GM18870 (cell line): Measurements from ENCODE around the gene CRADD.

Experiments
- ATAC-seq: cut with Tn5 transposase; IDR thresholded peaks from one replicate; pipeline ENCODE4 v1.9.1; 2021; ENCODE audit warnings: moderate library complexity; ENCODE audit not compliant: unreplicated experiment

CRADD gene

DNA sequence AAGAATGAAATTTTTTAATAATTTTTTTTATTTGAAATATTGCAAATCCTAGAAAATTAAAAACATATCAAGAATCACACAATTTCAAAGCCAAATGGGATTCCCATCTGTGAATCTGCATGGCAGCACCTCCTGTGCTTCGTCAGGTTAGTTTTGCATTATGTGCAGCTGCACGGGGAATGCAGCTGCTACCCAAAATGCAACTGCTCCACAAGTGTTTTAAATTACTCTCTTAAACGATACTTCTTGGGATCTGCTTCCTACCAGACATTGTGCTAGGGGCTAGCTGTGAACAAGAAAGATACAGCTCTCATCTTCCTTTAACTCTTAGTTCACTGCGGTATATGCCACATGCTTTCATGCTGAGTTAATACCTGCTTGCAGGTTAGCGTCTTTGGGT is 154.2 kb downstream of the CRADD start:
- no peak for ATAC-seq

DNA sequence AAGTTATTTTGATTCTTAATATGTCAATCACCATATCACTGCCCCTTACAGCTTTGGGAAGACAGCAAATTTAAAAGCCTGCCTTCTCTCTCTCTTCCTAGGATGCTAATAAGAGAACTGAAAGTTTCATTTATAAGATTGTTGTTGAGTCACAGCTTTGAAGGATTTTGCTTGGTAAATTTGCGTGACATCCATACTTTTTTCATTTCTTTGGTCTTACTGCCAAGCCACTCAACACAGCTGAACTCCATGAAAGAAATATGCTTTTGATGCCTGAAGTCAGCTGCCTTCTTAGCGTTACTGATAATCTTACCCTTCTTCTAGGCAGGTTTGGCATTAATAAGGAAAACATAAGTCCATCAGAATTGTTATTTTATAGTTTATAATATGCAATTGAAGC is 155.0 kb downstream of the CRADD start:
- ATAC-seq, result no peak

DNA sequence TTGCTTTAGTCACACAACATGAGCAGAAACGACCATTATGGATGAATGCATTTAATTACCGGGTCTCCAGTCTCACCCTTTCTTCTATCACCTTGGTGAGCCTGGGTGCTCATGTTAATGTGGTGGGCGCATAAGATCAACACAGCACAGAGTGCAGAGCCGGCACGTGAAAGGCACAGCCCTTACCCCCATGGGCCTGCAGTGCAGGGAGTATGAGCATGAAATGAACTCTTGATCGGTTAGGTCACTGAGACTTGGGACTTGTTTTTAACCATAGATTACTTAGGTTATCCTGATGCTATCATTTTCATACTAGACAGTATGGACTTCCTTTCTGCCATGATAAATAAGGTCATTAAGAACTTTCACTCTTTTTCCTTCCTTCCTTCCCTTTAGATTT is 156.8 kb downstream of the CRADD start:
- no peak for ATAC-seq

DNA sequence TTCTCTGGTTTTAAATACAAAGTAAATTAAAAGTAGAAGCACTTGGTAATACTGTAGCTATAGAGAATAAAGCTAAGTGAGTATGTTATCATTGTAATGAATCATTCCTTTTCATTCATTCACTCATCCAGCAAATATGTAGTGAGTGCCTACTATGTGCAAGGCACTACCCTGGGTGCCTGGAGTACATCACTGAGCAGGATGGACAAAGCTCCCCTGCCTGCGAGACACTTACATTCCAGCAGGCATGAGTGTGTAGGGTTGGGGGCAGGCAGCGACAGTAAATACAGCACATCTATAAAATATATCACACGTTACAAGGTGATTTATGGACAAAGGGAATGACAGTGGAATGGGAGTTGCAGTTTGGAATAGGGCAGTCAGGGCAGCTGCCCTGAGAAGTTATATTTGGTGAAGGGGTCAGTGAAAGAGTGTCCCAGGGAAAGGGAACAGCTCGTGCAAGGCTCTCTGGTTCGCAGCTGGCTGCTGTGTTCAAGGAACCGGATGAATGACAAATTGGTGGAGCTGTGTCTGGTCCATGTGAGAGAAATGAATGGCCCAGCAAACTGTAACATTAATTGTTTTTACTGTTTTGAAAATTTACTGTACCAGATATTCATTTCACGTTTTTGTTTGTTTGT is 159.6 kb downstream of the CRADD start:
- no peak for ATAC-seq

DNA sequence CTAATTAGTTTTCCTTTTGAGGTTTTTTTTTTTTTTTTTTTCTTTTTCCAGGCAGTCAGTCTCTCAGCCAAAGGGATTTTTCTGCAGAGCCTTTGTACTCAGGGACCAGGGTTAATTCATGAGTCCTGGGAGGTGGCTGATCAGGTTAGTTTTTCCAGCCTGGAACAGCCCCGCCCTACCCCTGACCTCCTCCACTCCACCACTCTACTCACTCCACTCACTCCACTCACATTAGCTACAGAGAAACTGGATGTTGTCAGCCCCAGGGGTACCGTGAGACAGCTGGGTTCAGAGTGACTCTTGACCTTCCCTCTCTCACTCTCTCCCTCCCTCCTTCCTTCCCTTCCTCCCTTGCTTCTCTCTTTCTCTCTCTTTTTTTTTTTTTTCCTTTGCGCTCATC is 161.0 kb downstream of the CRADD start:
- no peak for ATAC-seq

DNA sequence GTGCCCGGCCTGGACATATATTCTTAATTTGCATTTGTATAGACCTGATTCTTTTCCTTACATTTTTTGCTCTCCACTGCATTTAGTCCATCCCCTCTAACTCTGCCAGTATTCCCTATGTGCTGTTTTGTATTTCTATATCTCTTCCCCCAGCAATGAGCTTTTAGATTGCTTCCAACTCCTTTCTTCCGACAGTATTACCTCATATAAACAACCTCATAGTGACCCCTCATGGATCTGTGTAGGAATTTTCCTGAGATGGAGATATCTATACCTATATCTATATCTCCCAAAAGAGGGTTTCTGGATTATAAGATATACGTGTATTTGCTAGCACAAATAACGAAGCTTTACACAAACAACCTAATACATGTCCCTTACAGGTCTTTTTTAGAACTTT is 161.9 kb downstream of the CRADD start:
- ATAC-seq, result no peak

DNA sequence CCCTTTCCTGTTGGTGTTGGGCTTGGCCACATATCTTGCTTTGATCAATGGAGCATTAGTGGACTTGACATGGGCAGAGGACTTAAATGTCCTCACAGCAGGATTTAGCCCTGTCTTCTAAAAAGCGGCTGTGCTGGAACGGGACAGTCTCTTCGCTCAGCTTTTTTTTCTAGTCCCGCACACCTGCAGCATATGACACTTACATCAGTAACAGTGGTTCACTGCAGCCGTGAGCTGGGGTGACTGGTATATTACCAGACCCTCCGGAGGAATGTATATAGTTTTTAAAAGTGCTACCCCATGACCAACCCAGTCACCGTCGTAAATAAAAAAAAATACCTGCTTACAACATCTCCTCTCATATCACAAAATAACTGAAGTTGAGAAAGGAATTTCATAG is 164.5 kb downstream of the CRADD start:
- no peak for ATAC-seq

DNA sequence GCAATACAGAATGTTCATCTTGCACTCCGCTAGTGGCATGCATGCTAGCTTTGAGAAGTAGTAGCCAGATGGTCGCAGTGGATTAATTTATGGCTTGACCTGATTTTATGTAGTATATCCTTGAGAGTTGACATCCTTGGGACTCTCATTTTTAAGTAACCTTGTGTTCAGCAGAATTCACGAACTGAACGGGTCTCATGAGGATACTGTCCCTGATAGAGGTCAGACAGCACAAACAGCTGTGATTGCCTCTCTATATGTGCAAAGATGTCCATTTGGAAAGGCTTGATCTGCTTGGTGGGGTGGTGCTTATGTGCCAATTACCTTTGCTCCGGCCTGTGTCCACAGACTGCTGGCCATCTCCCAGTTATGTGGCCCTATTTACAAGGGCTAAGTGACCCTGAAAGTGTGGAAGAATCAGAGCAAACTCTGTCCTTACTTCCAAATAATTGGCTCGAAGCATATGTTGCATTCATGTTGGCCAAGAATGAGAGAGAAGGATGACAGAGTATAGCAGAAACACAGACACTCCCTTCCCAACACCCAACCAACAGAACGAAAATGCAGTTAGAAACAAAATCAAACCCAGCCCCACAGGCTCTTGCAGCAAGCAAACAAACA is 167.1 kb downstream of the CRADD start:
- ATAC-seq, result no peak

DNA sequence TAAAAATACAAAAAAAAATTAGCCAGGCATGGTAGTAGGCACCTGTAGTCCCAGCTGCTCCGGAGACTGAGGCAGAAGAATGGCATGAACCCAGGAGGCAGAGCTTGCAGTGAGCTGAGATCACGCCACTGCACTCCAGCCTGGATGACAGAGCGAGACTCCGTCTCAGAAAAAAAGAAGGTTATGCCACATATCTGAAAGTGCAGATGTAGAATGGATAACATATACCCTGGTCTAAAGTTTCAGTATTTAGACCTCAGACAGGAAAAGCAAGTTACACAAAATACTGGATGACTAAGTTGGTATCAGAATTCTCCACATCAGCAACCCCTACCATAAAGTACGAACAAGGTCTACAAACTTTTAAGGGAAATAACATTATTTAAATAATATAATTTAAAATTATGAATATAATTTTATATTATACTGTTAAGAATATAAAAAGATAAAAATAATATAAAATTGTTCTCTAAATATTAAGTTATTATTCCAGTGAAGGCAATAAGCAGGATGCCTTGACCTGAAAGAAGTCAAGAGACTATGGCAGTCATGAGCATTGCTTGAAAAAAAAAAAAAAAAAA is 169.9 kb downstream of the CRADD start:
- peak; percentile 7 for ATAC-seq

DNA sequence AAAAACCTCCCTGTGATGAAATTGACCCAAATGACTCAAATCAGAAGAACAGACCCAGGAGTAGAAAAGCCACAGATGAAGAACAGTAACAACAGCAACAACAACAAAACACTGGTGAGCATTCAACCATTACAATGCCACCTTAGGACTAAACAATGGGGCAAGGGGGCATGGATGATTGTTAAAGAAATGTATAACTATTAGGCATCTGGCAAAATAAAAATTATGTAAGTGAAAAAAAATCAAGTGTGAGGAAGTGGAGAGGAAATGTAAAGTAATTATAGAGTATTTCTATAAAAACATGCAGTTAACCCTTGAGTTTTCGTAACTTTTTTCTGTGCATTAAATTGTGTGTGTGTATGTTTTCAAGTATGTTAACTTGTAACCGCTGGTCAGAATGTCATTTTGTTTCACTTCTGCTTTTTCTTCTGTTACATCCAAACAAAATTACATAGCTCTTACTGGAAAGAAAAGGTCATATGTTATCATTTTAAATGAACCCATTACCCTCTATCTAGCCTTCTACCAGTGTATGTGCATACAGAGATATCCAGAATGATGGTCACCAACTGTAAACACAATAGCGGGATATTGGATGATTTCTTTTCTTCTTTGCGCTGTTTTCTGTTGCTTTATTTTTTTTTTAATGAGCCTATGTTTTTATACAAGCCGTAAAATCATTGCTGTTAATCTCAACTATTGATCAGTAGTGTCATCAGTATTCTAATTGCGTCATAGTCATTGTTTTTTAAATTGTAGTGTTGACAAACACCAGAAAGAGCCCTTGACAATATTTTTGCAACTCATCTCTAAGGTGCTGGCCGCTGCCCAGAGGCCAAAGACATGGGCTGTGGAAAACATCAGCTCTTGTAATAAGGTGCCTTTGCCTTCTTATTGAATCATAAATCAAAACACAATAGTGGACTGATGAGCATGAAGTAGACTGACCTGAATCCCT is 170.6 kb downstream of the CRADD start:
- ATAC-seq, result peak; percentile 90

DNA sequence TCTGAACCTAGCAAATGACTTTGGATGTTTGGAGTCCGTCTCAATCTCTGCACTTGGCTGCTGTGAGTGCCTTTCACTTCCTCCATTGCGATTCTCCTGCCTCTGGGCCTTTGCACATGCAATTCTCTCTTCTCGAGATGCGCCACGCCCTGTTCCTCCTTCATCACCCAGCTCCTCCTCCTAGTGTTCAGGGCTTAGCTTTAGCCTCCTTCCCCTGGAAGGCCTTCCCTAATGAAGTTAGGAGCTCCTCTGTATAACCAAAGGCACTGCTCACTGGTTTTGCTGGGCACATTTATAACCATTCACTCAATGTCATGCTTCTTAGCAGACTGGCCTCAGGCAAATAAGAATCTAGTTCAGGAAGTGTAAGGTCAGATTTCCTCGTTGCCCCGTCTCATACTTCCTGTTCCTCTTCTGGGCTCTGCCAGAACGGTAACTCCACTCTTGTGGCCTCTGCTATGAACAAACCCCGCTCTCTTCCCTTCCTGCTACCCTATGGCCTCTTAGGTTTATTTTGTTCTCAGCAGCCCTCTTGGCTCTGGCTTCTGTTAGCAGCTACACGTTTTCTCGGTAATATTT is 171.4 kb downstream of the CRADD start:
- no peak for ATAC-seq

DNA sequence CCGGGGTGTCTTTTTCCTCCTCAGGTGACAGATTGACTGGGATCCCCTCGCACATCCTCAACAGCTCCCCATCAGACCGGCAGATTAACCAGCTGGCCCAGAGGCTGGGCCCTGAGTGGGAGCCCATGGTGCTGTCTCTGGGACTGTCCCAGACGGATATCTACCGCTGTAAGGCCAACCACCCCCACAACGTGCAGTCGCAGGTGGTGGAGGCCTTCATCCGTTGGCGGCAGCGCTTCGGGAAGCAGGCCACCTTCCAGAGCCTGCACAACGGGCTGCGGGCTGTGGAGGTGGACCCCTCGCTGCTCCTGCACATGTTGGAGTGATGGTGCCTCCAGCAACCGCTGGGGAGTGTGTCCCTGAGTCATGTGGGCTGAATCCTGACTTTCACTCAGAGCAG is 172.8 kb downstream of the CRADD start:
- no peak for ATAC-seq

DNA sequence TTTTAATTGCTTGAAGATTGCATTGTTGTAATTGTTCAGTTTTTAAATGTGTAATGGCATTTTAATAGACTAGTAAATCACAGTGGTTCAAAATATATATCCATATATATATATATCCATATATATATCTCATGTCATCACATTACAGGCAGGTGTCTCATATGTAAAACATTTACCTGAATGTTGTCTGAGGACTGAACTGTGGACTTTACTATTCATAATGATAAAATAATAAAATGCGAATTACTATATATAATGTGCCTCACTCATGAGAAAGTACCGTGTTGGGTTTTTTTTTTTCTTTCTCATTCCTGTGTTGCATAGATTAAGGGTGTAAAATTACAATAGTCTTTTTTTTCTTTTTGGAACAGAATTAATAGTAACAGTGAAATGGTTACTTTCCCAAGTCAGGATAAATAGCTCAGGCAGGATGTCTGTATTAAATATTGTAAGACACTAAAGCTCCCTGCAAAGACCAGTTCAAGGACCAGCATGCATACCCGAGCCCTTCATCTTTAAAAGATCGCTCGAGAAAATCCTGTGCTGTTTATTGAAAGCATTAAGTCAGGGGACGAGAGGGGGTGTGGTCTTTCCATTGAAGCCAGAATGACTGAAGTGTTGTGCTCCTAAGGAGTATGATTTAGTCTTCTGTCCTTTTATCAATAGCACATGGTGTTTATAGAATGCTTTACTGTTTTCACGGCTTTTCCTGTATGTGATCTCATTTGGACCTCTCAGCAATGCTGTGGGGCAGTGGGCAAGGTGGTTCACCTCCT is 173.5 kb downstream of the CRADD start:
- no peak for ATAC-seq

DNA sequence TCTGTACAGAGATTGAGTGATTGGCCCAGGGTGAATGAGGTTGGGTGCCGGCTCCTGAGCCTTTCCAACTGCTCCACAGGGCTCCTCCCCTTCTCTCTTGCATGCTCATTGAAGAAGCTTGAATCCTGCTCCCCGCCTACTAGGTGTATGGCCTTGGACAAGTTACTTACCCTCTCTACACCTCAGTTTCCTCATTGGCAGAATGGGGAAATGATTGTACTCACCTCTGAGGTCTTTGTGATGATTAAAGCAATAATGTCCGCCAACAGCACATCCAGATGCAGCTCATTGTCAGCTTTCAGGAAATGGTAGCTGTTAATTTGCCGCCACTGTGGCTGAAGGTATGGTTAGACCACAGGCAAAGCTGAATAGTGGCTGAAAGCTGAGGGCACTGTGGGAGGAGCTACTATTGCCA is 174.1 kb downstream of the CRADD start:
- no peak for ATAC-seq

DNA sequence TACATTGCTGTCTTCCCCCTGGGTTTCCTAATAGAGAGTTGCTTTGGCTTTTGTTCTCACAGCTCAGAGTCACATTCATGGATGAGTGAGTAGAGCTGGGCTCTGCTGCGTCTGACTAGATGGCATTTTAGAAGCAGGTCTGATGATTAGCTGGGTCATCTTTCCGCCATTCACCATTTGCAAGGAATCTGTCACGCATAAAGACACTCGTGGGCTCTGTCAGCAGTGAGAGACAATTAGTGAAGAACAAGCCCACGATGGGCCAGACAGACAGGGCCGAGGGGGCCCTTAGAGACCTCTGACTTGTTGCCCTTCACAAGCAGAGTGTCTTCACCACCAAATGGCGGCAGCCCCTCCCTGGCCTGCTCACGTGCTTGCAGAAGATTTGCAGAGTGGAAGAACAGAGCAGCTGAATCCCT is 175.0 kb downstream of the CRADD start:
- no peak for ATAC-seq

DNA sequence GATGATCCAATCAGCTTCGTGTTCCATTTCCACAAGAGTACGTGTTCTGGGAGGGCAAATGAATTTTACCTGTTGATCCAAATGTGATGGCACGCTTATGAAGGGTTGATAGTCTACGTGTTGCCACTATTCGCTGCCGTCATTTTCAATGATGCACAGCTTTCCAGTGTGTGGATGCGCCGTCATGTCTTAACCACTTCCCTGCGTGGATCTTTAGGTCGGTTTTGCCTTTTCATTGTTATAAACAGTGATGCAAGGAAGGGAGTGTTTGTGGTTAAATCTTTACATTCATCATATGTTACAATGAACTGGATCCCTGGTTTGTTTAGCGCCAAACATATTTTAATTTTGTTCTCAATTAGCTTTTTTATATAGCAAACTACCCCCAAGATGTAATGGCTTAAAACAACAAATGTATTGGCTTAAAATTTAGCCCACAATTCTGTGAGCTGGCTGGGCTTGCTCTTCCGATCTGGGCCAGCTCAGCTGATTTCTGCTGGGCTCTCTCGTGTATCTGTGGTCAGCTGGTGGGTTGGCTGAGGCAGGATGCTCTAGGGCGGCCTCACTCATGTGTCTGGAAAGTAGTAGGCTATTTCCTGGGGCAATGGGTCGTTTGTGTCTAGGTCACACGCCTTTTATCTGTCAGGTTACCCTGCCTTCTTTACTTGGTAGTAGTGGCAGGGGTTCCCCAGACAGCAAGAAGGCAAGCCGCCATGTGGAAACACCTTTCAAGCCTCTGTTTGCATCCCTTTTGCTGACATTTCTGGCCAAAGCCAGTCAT is 176.7 kb downstream of the CRADD start:
- no peak for ATAC-seq

DNA sequence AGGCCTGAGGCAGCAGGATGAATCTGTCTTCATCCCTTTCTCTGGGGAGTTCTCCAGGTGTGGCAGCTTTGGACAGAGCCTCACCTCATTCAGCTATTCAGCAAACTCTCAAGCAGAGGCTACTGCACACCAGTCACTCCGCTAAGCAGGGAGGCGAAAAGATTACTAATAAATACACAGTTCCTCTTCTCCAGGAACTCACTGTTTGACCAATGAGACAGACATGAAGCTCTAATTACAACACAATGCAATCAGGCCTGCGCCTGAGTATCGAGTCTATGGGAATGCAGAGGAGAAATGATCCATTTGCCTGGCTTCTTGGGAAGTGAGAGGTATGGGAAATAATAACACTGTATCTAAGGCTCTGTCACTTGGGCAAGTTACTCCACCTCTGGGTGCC is 178.1 kb downstream of the CRADD start:
- ATAC-seq, result no peak

DNA sequence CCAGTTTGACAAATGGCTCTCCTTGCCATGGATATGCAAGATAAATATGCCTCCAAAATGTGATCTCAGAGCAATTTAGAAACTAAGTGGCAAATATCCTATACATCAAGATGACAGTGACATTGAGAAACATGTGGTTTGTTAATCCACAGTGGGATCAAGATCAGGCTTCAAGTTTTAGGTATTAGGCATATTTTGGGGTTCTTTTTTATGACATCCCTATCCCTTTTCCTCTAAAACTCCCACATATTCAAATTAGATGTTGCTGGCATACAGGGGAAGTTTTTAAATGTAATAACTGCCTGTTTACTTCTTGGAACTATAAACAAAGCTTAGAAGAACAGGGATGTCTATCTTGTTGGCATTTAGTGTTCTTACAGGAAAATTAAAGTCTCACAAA is 179.4 kb downstream of the CRADD start:
- no peak for ATAC-seq

DNA sequence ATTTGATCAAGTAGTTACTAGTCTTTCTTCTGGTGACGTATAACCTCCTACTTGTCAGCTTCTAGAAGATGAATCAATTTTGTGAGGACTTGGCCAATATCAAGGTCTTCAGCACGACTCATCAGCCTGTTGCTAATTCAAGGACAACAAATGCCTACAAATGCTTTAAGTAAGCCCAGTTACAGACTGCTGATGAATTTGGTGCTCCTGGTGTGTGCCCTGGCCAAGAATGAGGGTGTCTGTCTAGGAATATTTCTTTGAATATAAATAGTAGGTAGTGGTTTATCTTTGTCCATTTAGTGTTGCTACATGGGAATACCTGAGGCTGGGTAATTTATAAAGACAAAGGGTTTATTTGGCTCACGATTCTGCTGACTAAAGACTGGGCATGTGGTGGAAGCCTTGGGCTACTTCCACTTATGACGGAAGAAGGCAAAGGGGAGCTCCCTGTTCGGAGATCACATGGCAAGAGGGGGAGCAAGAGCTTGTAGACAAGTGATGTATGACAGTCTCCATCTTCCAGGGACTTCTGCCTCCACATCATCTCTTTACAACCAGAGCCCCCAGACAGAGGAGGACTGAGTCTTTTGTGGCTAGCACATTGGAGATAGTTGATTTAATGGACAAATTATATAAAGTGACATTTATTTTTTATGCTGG is 180.2 kb downstream of the CRADD start:
- no peak for ATAC-seq
